SH-SY5Y (cell line): ENCODE data around the gene ARFGAP3.

Experiments used
- GATA2 ChIP-seq: IDR thresholded peaks from 2 replicates; pipeline ENCODE4 v1.6.1; 2011; ENCODE audit warnings: mild to moderate bottlenecking, low read depth, low read length
- GATA3 ChIP-seq: IDR thresholded peaks from 2 replicates; pipeline ENCODE4 v1.6.1; 2011; ENCODE audit warnings: low read depth, mild to moderate bottlenecking, low read length, moderate library complexity

GRCh38 chr22:42865536-42865935, 8.5 kb upstream of the ARFGAP3 start:
- no peak for TF ChIP-seq GATA2
- no peak for TF ChIP-seq GATA3
